ENCODE results near the gene PRLR.

PRLR gene

GRCh38 chr5:35082530-35082929 is 147.8 kb downstream of the PRLR start:
- in situ Hi-C loops (cut with HindIII; ENCODE audit: low sequenced_read_pairs), result no loop called here
- no peak overlapping the region for H3K4me3 ChIP-seq (ENCODE audit: low read depth, low read length)
- no peak for TF ChIP-seq CTCF (IDR thresholded peaks at IDR 0.05; ENCODE audit: low read depth, low read length, missing control alignments)
- no peak for DNase-seq (ENCODE audit: low read depth)

- no peak for DNase-seq (ENCODE audit: low read depth)
- no peak for TF ChIP-seq CTCF (IDR thresholded peaks at IDR 0.05; ENCODE audit: low read depth, low read length, missing control alignments)
- in situ Hi-C loops (cut with HindIII; ENCODE audit: low sequenced_read_pairs), result no loop called here
- H3K4me3 ChIP-seq (ENCODE audit: low read depth, low read length), result no peak overlapping the region
Observed at GRCh38 chr5:35081134-35081533, 149.2 kb downstream of the PRLR start.

- no peak for TF ChIP-seq CTCF (IDR thresholded peaks at IDR 0.05; ENCODE audit: low read depth, low read length, missing control alignments)
- DNase-seq (ENCODE audit: low read depth), result no peak
- no peak overlapping the region for H3K4me3 ChIP-seq (ENCODE audit: low read depth, low read length)
- in situ Hi-C loops (cut with HindIII; ENCODE audit: low sequenced_read_pairs), result no loop called here
Observed at GRCh38 chr5:35073160-35073559, 157.1 kb downstream of the PRLR start.

- H3K4me3 ChIP-seq (ENCODE audit: low read depth, low read length), result no peak overlapping the region
- in situ Hi-C loops (cut with HindIII; ENCODE audit: low sequenced_read_pairs), result no loop called here
- TF ChIP-seq CTCF (IDR thresholded peaks at IDR 0.05; ENCODE audit: low read depth, low read length, missing control alignments), result no peak
- no peak for DNase-seq (ENCODE audit: low read depth)
Observed at GRCh38 chr5:35069188-35069587, 161.1 kb downstream of the PRLR start.

- no peak overlapping the region for H3K4me3 ChIP-seq (ENCODE audit: low read depth, low read length)
- no peak for TF ChIP-seq CTCF (IDR thresholded peaks at IDR 0.05; ENCODE audit: low read depth, low read length, missing control alignments)
- in situ Hi-C loops (cut with HindIII; ENCODE audit: low sequenced_read_pairs), result no loop called here
- DNase-seq (ENCODE audit: low read depth), result no peak
Observed at GRCh38 chr5:35067985-35068384, 162.3 kb downstream of the PRLR start.

GRCh38 chr5:35066260-35066795 is 164.0 kb downstream of the PRLR start:
- H3K4me3 ChIP-seq (ENCODE audit: low read depth, low read length), result no peak overlapping the region
- DNase-seq (ENCODE audit: low read depth), result no peak
- TF ChIP-seq CTCF (IDR thresholded peaks at IDR 0.05; ENCODE audit: low read depth, low read length, missing control alignments), result no peak
- in situ Hi-C loops (cut with HindIII; ENCODE audit: low sequenced_read_pairs), result no loop called here

GRCh38 chr5:35063414-35063813 is 166.9 kb downstream of the PRLR start:
- in situ Hi-C loops (cut with HindIII; ENCODE audit: low sequenced_read_pairs), result no loop called here
- DNase-seq (ENCODE audit: low read depth), result no peak
- no peak for TF ChIP-seq CTCF (IDR thresholded peaks at IDR 0.05; ENCODE audit: low read depth, low read length, missing control alignments)
- H3K4me3 ChIP-seq (ENCODE audit: low read depth, low read length), result no peak overlapping the region

Measured in astrocyte of the cerebellum (primary cell).